HEK293 (cell line): Measurements from ENCODE around the gene NBPF1.

Source experiments
- GLI4 ChIP-seq: fragments of 450-650 bp; formaldehyde crosslinking; IDR thresholded peaks from 2 replicates; pipeline ENCODE4 v1.5.1; 2016; ENCODE audit warnings: missing biosample characterization, missing genetic modification characterization
- PBX3 ChIP-seq: sonication (generic); formaldehyde crosslinking; IDR thresholded peaks from 2 replicates; pipeline ENCODE4 v1.8.1; 2022; ENCODE audit warnings: mild to moderate bottlenecking, moderate library complexity, missing genetic modification reagents
- REST ChIP-seq: fragments of 450-650 bp; formaldehyde crosslinking; IDR thresholded peaks from 2 replicates; pipeline ENCODE4 v1.5.1; 2016; ENCODE audit warnings: missing biosample characterization, missing genetic modification characterization
- SCRT2 ChIP-seq: fragments of 450-650 bp; formaldehyde crosslinking; IDR thresholded peaks from 2 replicates; pipeline ENCODE4 v1.5.1; 2016; ENCODE audit warnings: missing biosample characterization, missing genetic modification characterization
- TSHZ1 ChIP-seq: fragments of 450-650 bp; formaldehyde crosslinking; IDR thresholded peaks from 2 replicates; pipeline ENCODE4 v1.5.1; 2016; ENCODE audit warnings: missing biosample characterization, missing genetic modification characterization, borderline replicate concordance
- ZBTB26 ChIP-seq: fragments of 450-650 bp; formaldehyde crosslinking; optimal IDR thresholded peaks from 2 replicates; pipeline ENCODE3; 2016; ENCODE audit warnings: missing biosample characterization, mild to moderate bottlenecking, missing genetic modification characterization
- ZNF19 ChIP-seq: fragments of 450-650 bp; formaldehyde crosslinking; IDR thresholded peaks from 2 replicates; pipeline ENCODE4; 2016; ENCODE audit warnings: missing biosample characterization, missing genetic modification characterization, low read depth
- ZNF24 ChIP-seq: fragments of 450-650 bp; formaldehyde crosslinking; IDR thresholded peaks from 2 replicates; pipeline ENCODE4 v1.5.1; 2016; ENCODE audit warnings: missing biosample characterization, missing genetic modification characterization
- ZNF292 ChIP-seq: fragments of 450-650 bp; formaldehyde crosslinking; IDR thresholded peaks from 2 replicates; pipeline ENCODE4 v1.5.1; 2016; ENCODE audit warnings: low read depth, missing biosample characterization, missing genetic modification characterization, borderline replicate concordance
- ZNF350 ChIP-seq: fragments of 450-650 bp; formaldehyde crosslinking; IDR thresholded peaks from 2 replicates; pipeline ENCODE4 v1.5.0; 2017; ENCODE audit warnings: missing biosample characterization, mild to moderate bottlenecking, missing genetic modification characterization
- ZNF37A ChIP-seq: fragments of 450-650 bp; IDR thresholded peaks from 2 replicates; pipeline ENCODE4 v1.5.1; 2018; ENCODE audit warnings: missing biosample characterization, missing genetic modification characterization
- ZNF473 ChIP-seq: fragments of 450-650 bp; formaldehyde crosslinking; IDR thresholded peaks from 2 replicates; pipeline ENCODE4 v1.5.1; 2017; ENCODE audit warnings: missing biosample characterization, missing genetic modification characterization
- ZNF501 ChIP-seq: fragments of 450-650 bp; formaldehyde crosslinking; IDR thresholded peaks from 2 replicates; pipeline ENCODE4 v1.5.1; 2016; ENCODE audit warnings: missing biosample characterization, missing genetic modification characterization
- ZNF521 ChIP-seq: fragments of 450-650 bp; formaldehyde crosslinking; IDR thresholded peaks from 2 replicates; pipeline ENCODE4 v1.5.1; 2017; ENCODE audit warnings: missing biosample characterization, mild to moderate bottlenecking, missing genetic modification characterization
- ZNF529 ChIP-seq: fragments of 450-650 bp; formaldehyde crosslinking; IDR thresholded peaks from 2 replicates; pipeline ENCODE4 v1.5.1; 2017; ENCODE audit warnings: missing genetic modification characterization, missing biosample characterization; ENCODE audit not compliant: insufficient replicate concordance
- ZNF555 ChIP-seq: fragments of 450-650 bp; formaldehyde crosslinking; conservative IDR thresholded peaks from 2 replicates; pipeline ENCODE4 v1.5.1; 2017; ENCODE audit warnings: missing biosample characterization, mild to moderate bottlenecking, missing genetic modification characterization, inconsistent platforms
- ZNF560 ChIP-seq: fragments of 450-650 bp; formaldehyde crosslinking; IDR thresholded peaks from 2 replicates; pipeline ENCODE4 v1.5.1; 2017; ENCODE audit warnings: missing biosample characterization, missing genetic modification characterization, borderline replicate concordance
- ZNF621 ChIP-seq: fragments of 450-650 bp; formaldehyde crosslinking; IDR thresholded peaks from 2 replicates; pipeline ENCODE4 v1.5.1; 2017; ENCODE audit warnings: missing biosample characterization, missing genetic modification characterization
- ZNF670 ChIP-seq: fragments of 450-650 bp; formaldehyde crosslinking; IDR thresholded peaks from 2 replicates; pipeline ENCODE4 v1.5.1; 2016; ENCODE audit warnings: missing biosample characterization, missing genetic modification characterization, low read depth
- ZNF747 ChIP-seq: fragments of 450-650 bp; formaldehyde crosslinking; IDR thresholded peaks from 2 replicates; pipeline ENCODE4 v1.5.1; 2016; ENCODE audit warnings: missing biosample characterization, missing genetic modification characterization
- ZNF768 ChIP-seq: fragments of 450-650 bp; formaldehyde crosslinking; IDR thresholded peaks from 2 replicates; pipeline ENCODE4 v1.5.1; 2018; ENCODE audit warnings: missing biosample characterization, mild to moderate bottlenecking, missing genetic modification characterization
- ZNF785 ChIP-seq: fragments of 450-650 bp; formaldehyde crosslinking; IDR thresholded peaks from 2 replicates; pipeline ENCODE4 v1.5.1; 2016; ENCODE audit warnings: missing biosample characterization, missing genetic modification characterization
- ZNF830 ChIP-seq: fragments of 450-650 bp; IDR thresholded peaks from 2 replicates; pipeline ENCODE4 v1.5.0; 2018; ENCODE audit warnings: missing biosample characterization, missing genetic modification characterization, low read depth, mild to moderate bottlenecking, moderate library complexity
- TF ChIP-seq, protein P1 (sequence below): fragments of 450-650 bp; formaldehyde crosslinking; IDR thresholded peaks from 2 replicates; pipeline ENCODE4 v1.5.1; 2016; ENCODE audit warnings: missing biosample characterization, missing genetic modification characterization
- TF ChIP-seq, protein P2 (sequence below): fragments of 450-650 bp; formaldehyde crosslinking; IDR thresholded peaks from 2 replicates; pipeline ENCODE4 v1.5.1; 2017; ENCODE audit warnings: missing biosample characterization, missing genetic modification characterization

Gene NBPF1

DNA sequence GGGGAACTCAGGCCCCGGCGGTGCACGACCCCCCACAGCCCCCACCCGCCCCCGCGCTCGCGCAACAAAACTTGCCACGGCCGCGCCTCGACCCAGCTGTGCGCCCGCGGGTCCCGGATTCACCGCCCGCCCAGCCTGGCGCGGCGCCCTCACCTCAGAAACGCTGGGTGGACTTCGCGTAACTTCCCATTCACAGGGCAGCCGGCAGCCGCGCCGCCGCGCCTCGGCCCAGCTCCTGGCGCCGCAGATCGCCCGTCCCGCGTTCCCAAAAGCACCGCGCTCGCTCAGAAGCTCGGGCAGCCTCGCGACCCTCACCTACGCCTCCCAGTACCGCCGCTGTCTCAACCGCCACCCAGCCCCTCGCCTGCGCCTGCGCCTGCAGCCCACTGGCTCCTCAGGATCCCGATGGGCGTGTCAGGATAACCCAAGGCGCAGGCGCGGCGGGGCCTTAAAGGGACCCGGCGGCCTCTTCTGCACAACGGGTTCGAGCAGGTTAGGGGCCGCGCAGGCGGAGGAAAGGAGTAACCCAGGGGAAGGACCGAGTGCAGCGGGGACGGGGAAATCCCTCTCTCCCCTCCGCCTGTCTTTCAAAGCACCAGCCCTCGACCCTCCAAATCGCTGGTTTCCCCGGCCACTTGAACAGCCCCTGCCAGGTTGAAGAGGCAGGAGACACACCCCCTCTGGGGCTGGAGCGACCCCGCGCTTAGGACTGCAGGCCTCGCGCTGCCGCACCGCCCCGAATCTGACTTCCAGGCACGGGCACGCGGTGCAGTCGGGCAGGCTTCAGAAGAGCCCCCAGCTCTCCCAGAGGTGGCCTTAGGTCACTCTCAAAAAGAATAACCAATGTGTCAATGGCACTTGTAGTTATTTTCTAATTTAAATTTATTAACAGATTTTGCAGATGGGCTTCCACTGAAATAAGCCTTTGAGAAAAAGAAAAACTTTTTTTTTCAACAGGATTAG, at the start of gene NBPF1 (continued):
- TF ChIP-seq ZNF621 (no peak), ZNF747 (no peak), GLI4 (tag by site-specific recombination) (no peak), SCRT2 (tag by site-specific recombination) (no peak; the same call in 1 of the 2 replicates), ZNF768 (tag by site-specific recombination) (no peak), ZNF785 (tag by site-specific recombination) (peak; percentile 18), ZNF670 (no peak), ZNF473 (tag by site-specific recombination) (no peak), ZNF501 (tag by site-specific recombination) (peak; percentile 99), ZNF37A (tag by site-specific recombination) (no peak), ZNF555 (no peak), ZNF521 (tag by site-specific recombination) (no peak), ZNF24 (tag by site-specific recombination) (peak; percentile 84; the same call in 1 of the 2 replicates), REST (tag by site-specific recombination) (peak; percentile 41), ZNF292 (tag by site-specific recombination) (0 out of 2 replicates have a peak, but pooled peaks have one; percentile 73), PBX3 (CRISPR knock-in tag) (peak; percentile 55; the same call in 1 of the 2 replicates), ZNF830 (tag by site-specific recombination) (no peak), ZNF350 (tag by site-specific recombination) (no peak), TSHZ1 (tag by site-specific recombination) (no peak; the same call in none of the 2 replicates), ZNF529 (tag by site-specific recombination) (no peak), ZNF19 (tag by site-specific recombination) (no peak), ZNF560 (no peak), ZBTB26 (tag by site-specific recombination) (no peak)
- TF ChIP-seq, protein P1, sequence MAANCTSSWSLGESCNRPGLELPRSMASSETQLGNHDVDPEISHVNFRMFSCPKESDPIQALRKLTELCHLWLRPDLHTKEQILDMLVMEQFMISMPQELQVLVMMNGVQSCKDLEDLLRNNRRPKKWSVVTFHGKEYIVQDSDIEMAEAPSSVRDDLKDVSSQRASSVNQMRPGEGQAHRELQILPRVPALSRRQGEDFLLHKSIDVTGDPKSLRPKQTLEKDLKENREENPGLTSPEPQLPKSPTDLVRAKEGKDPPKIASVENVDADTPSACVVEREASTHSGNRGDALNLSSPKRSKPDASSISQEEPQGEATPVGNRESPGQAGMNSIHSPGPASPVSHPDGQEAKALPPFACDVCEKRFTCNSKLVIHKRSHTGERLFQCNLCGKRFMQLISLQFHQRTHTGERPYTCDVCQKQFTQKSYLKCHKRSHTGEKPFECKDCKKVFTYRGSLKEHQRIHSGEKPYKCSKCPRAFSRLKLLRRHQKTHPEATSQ (tag by site-specific recombination): peak; percentile 93; the same call in 1 of the 2 replicates
- TF ChIP-seq, protein P2, sequence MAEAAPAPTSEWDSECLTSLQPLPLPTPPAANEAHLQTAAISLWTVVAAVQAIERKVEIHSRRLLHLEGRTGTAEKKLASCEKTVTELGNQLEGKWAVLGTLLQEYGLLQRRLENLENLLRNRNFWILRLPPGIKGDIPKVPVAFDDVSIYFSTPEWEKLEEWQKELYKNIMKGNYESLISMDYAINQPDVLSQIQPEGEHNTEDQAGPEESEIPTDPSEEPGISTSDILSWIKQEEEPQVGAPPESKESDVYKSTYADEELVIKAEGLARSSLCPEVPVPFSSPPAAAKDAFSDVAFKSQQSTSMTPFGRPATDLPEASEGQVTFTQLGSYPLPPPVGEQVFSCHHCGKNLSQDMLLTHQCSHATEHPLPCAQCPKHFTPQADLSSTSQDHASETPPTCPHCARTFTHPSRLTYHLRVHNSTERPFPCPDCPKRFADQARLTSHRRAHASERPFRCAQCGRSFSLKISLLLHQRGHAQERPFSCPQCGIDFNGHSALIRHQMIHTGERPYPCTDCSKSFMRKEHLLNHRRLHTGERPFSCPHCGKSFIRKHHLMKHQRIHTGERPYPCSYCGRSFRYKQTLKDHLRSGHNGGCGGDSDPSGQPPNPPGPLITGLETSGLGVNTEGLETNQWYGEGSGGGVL (tag by site-specific recombination): peak; percentile 49; the same call in 1 of the 2 replicates
